GM15510 (cell line): ENCODE data around the gene PRKN.

ENCODE experiments used
- POLR2A ChIP-seq: IDR thresholded peaks from 3 replicates; pipeline ENCODE4 v1.6.1; 2011; ENCODE audit warnings: borderline replicate concordance; ENCODE audit not compliant: insufficient read length; ENCODE audit errors: extremely low read depth

Gene PRKN

DNA sequence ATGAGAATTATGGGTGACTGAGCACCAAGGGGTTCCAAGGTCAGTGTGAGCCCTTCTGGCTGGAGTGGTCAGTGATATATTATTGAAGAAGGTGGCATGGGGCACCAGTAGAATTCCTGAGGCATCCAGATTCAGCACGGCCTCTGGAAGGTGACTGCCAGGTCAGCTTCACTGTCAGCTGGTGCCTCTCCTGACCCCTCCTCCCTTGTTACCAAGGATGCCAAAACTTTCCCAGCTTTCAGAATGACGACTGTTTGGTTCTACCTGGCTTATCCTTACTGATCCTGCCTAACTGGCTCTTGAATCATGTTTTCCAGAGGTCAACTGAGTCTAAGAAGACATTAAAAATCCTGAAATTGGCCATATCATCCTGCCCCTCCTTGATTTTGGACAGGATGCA lies 1264.5 kb downstream of the PRKN start:
- no peak for TF ChIP-seq POLR2A

GRCh38 chr6:161462148-161462547 lies 1265.4 kb downstream of the PRKN start:
- no peak for TF ChIP-seq POLR2A

GRCh38 chr6:161459008-161459615 lies 1268.5 kb downstream of the PRKN start:
- TF ChIP-seq POLR2A, result no peak

DNA sequence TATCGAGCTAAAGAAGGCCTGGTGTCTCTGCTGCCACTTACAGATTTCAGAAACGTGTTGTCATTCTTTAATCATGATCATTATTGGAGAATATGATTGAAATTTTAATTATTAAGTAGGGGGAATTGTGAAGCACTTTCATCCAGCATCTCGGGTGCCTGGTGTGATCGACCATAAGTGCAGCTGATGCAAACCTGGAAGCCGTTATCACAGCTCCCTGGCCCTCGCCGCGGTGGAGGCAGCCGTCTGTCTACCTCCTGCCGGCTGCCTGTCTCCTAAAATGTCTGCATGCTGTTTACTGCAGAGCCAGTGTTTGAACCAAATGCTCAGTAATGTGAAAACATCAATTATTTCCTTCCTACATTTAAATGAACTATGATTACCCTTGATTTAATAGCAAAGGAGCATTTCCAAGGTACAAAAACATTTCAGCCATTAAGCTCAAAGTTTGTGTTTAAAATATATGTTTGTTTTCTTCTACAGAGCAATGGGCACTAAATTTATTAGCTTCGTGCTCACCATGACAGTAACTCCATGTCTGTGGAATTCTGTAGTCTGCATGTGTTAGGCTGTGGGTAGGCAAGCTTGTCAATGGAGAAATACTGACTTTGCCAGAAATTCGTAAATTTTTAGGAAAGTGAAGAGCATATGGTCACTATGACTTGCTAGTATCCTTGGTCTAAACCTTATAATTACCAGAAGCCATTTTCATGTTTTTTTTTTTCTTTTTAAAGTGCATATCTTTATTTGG lies 1269.2 kb downstream of the PRKN start:
- TF ChIP-seq POLR2A, result no peak

GRCh38 chr6:161455848-161456247 lies 1271.7 kb downstream of the PRKN start:
- no peak for TF ChIP-seq POLR2A

GRCh38 chr6:161453558-161453957 lies 1274.0 kb downstream of the PRKN start:
- no peak for TF ChIP-seq POLR2A

DNA sequence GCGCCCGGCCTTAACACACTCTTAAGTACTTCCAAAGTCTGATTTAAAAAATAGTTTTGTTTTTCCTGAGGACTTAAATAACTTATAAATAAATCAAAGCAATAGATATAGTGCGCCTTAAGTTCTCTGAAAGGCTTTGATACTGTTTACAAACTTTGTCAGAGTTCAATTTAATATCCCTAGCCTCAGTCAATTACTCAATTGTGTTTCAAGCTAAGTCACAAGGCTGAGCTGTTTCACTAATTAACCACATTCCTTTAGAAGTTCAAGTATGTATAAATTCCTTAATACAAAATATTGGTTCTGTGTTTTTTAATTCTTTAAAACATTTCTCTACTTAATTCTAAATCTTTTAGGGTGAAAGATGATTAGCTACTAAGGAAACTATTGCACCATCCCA lies 1275.3 kb downstream of the PRKN start:
- no peak for TF ChIP-seq POLR2A

DNA sequence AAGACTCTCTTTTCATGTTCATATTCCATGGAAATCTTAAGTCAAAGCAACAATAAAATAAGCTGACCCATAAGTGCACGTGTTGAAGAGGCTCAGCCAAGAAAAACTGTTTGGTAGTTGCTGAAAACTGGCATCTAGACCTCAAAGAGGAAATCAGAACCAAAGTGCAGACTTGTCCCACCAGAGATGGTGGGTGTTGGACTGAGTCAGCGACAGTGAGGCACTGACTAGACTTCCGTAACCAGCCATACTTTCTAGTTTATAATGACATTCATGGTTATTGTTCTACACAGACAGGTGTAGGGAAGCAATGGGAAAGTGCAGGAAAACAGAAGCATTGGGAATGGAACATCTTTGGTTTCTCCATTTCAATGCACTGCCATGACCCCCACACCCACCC lies 1278.0 kb downstream of the PRKN start:
- no peak for TF ChIP-seq POLR2A

DNA sequence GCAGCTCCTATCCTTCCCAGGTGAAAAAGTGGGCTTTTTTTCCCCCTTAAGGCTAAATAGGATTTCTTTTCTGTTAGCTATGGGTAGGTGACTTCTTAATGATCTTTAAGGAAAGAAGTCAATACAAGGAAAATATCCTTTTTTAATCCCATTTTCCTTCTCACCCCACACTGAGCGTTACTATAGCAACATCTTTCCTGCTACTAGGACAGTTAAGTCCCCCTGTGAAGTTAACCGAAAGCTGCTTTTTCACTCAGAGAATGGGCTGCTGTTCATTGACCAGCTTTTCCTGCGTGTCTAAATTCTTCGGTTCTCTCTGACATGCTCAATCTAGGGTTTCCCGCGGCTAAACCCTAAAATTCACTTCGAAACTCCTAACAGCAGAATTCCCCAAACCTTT lies 1280.6 kb downstream of the PRKN start:
- TF ChIP-seq POLR2A, result no peak

GRCh38 chr6:161446296-161446925 lies 1281.2 kb downstream of the PRKN start:
- no peak for TF ChIP-seq POLR2A

DNA sequence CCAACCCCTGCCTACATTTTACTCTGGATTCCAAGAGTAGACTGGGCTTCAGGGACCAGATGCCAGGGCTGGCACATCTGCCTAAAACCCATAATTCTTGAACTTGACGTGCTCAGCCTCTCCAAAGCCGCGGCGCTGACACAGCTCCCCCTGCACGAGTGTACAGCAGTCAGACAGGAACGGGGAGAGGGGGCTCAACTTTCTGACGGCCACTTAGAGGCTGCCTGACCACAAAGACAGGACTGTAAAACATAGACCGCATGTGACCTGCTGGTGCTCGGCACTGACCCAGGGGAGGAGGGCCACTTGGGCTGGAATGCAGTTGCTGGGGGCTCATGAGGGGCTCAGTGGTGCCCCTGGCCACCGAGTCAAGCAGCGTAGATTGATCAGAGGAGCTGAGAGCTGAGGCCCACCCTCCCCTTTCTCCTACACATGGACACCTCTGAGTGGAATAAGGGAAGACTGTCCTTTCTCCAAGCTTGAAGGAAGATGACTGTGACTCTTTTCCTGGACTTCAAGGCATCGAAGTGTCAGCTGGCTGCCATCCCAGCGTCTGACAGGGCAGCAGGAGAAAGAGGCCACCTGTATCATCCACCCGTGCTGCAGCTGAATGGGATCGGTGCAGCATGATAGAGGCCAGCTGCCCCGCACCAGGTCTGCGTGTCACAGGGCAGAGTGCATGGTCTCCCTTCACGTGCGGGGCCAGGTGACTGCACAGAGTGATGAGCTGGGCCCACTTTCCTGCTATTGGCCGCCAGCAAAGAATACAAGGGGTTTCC lies 1282.4 kb downstream of the PRKN start:
- TF ChIP-seq POLR2A, result no peak

DNA sequence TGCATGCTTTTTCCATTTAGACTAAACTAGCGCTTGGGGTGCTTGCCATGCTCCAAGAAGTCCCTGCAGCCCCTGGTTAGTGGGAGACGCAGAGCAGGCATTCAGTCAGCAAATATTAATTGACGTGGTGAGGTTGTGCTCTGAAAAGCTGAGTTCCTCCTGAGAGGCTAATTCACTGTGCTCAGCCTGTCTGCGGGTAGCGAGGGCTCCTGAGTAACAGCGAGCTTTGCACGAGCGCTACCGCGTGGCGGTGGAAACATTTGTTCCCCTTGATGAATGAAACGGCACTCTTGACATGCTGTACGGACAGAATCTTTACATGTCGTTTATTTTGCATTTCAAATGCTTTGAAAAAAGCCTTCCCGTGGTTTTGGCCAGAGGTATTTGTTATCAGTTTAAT lies 1283.1 kb downstream of the PRKN start:
- TF ChIP-seq POLR2A, result no peak

DNA sequence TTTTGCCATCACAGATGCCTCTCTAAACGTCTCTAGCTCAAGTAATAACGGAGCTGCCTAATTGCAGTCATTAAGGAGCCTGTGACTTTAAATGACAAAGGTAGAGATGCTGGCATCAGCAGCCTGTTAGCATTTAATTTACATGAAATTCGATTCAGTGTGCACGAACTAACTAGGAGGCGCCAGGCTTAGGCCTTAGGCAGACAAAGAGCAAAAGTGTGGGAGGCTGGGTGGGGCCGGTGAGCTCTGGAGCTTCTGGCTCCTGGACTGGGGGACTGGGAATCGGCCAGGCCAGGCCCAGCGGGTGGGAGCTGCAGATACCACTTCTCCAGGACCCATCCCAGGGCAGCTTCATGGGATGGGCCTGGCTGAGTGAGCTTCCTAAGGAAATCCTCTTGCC lies 1283.7 kb downstream of the PRKN start:
- TF ChIP-seq POLR2A, result no peak

DNA sequence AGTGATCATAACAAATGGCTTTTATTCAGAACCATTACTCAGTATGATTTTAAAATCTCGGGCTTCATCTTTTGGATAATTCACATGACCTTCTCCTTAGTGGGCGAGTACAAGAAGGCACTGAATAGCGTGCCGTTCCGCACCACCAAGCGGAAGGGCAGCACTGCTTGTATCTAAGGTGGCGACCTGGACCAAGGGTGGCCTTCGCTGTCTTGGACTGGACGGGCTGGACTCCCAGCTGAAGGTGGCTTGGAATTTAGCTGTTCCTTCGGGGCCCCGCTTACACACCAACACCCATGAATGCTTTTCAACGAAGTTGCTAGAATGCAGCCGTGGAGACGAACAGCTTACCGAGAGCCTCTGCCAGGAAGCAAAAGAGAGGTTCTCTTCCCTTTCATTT lies 1285.1 kb downstream of the PRKN start:
- TF ChIP-seq POLR2A, result no peak

GRCh38 chr6:161440299-161440698 lies 1287.3 kb downstream of the PRKN start:
- no peak for TF ChIP-seq POLR2A

- TF ChIP-seq POLR2A, result no peak
These were observed 1288.5 kb downstream of the PRKN start for GRCh38 chr6:161439093-161439492.

- no peak for TF ChIP-seq POLR2A
These were observed 1289.0 kb downstream of the PRKN start for GRCh38 chr6:161438430-161439030.
